ENCODE measurements around the gene COL2A1.

Gene COL2A1

DNA sequence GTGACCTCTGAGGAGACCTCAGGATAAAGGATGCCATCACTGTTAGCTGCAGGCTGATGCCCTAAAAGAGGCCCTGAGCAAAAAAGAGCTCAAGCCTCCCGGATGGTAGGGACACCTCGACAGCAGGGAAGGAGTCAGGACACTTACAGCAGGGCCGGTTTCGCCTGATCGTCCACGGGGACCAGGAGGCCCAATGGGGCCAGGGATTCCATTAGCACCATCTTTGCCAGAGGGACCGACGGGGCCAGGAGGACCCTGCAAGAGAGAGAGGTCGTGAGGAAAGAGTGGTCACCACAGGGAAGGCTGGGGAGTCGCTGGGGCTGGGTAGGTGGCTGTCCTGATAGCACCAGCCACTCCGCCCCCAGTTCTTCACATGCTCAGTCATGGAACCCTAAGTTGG lies 28.5 kb downstream of the COL2A1 start:
- Histone ChIP-seq H3K79me2 (ENCODE audit: insufficient read depth, low read depth) (no peaks in the 10 kb centered on the region), H3K27ac (no peak overlapping the region), H3K4me1 (ENCODE audit: low read depth, poor library complexity, severe bottlenecking) (no peaks in the 10 kb centered on the region), H3K36me3 (ENCODE audit: insufficient read depth) (no peaks in the 10 kb centered on the region), H3K4me3 (IDR thresholded peaks at IDR 0.05; ENCODE audit: insufficient read depth, low read depth, low read length) (no peak overlapping the region), H4K20me1 (ENCODE audit: insufficient read depth) (no peaks in the 10 kb centered on the region), H3K4me2 (no peak overlapping the region), H3K27me3 (ENCODE audit: insufficient read depth, low read depth) (peaks cover 5% of the 10 kb centered on the region; the same call in 1 of the 2 replicates), H3K9ac (no peak overlapping the region), H2AFZ (ENCODE audit: low read depth) (no peak overlapping the region)
- TF ChIP-seq, protein P1, sequence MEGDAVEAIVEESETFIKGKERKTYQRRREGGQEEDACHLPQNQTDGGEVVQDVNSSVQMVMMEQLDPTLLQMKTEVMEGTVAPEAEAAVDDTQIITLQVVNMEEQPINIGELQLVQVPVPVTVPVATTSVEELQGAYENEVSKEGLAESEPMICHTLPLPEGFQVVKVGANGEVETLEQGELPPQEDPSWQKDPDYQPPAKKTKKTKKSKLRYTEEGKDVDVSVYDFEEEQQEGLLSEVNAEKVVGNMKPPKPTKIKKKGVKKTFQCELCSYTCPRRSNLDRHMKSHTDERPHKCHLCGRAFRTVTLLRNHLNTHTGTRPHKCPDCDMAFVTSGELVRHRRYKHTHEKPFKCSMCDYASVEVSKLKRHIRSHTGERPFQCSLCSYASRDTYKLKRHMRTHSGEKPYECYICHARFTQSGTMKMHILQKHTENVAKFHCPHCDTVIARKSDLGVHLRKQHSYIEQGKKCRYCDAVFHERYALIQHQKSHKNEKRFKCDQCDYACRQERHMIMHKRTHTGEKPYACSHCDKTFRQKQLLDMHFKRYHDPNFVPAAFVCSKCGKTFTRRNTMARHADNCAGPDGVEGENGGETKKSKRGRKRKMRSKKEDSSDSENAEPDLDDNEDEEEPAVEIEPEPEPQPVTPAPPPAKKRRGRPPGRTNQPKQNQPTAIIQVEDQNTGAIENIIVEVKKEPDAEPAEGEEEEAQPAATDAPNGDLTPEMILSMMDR (conservative IDR thresholded peaks at IDR 0.05; ENCODE audit: low read depth, low read length): no peak

DNA sequence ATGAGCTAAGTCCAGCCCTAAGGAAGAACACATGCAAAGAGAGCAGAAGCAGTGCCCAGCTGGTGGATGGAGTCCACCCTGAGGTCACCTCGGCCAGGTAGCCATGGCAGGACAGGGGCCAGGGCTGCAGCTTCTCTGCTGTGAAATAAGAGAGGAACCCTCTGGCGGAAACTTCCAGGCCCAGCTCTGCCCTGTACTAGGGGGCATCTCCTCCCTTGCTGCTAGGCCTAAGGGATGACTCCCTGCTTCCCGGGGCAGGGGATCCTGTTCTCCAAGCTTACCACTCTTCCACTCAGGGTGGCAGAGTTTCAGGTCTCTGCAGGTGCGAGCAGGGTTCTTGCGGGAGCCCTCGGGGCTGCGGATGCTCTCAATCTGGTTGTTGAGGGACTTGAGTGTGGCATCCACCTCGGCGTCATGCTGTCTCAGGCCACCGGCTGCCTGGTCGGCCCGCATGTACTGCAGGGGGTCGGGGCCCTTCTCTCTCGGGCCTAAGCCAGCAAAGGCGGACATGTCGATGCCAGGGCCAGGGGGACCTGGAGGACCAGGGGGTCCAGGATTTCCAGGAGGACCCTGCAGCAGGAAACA lies 29.1 kb downstream of the COL2A1 start:
- H3K27me3 ChIP-seq (ENCODE audit: insufficient read depth, low read depth): peaks cover 5% of the 10 kb centered on the region; the same call in 1 of the 2 replicates
- TF ChIP-seq, protein P1 (conservative IDR thresholded peaks at IDR 0.05; ENCODE audit: low read depth, low read length): no peak
- no peaks in the 10 kb centered on the region for H4K20me1 ChIP-seq (ENCODE audit: insufficient read depth)
- H3K79me2 ChIP-seq (ENCODE audit: insufficient read depth, low read depth): no peaks in the 10 kb centered on the region
- no peak overlapping the region for H3K4me2 ChIP-seq
- H3K9ac ChIP-seq: no peak overlapping the region
- H3K27ac ChIP-seq: no peak overlapping the region
- no peak overlapping the region for H2AFZ ChIP-seq (ENCODE audit: low read depth)
- no peaks in the 10 kb centered on the region for H3K4me1 ChIP-seq (ENCODE audit: low read depth, poor library complexity, severe bottlenecking)
- H3K4me3 ChIP-seq (IDR thresholded peaks at IDR 0.05; ENCODE audit: insufficient read depth, low read depth, low read length): no peak overlapping the region
- H3K36me3 ChIP-seq (ENCODE audit: insufficient read depth): no peaks in the 10 kb centered on the region

DNA sequence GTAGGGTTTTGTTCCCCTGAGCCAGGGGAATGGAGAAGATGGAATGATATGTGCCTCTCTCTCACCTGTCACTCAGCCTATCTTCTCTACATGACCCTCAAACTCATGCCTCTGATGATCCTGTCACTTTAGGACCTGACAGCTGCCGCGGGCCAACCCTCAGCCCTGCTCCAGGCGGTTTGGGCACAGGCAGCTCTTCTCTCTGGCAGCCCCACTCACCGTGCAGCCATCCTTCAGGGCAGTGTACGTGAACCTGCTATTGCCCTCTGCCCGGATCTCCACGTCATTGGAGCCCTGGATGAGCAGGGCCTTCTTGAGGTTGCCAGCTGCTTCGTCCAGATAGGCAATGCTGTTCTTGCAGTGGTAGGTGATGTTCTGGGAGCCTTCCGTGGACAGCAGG lies 30.4 kb downstream of the COL2A1 start:
- Histone ChIP-seq H3K9ac (no peak overlapping the region), H4K20me1 (ENCODE audit: insufficient read depth) (no peaks in the 10 kb centered on the region), H3K4me2 (no peak overlapping the region), H3K4me3 (IDR thresholded peaks at IDR 0.05; ENCODE audit: insufficient read depth, low read depth, low read length) (no peak overlapping the region), H2AFZ (ENCODE audit: low read depth) (no peak overlapping the region), H3K27me3 (ENCODE audit: insufficient read depth, low read depth) (peaks cover 1% of the 10 kb centered on the region; the same call in 1 of the 2 replicates), H3K4me1 (ENCODE audit: low read depth, poor library complexity, severe bottlenecking) (no peaks in the 10 kb centered on the region), H3K79me2 (ENCODE audit: insufficient read depth, low read depth) (no peaks in the 10 kb centered on the region), H3K27ac (no peak overlapping the region), H3K36me3 (ENCODE audit: insufficient read depth) (no peaks in the 10 kb centered on the region)
- TF ChIP-seq, protein P1 (conservative IDR thresholded peaks at IDR 0.05; ENCODE audit: low read depth, low read length): no peak

DNA sequence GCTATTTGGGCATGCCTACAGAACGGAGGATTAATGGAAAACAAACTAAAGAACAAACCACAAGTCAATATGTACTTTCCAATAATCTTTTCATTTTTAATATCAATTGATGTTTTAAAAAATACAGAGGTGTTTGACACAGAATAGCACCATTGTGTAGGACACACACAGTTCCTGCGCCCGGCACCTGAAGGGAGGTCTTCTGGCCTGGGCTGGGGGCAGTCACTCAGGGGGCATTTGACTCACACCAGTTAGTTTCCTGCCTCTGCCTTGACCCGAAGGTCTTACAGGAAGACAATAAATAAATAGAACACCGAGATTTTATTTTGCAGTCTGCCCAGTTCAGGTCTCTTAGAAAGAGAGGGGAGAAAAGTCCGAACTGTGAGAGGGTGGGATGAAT lies 31.4 kb downstream of the COL2A1 start:
- H2AFZ ChIP-seq (ENCODE audit: low read depth): no peak overlapping the region
- no peak overlapping the region for H3K4me3 ChIP-seq (IDR thresholded peaks at IDR 0.05; ENCODE audit: insufficient read depth, low read depth, low read length)
- no peak overlapping the region for H3K4me2 ChIP-seq
- H3K27me3 ChIP-seq (ENCODE audit: insufficient read depth, low read depth): no peaks in the 10 kb centered on the region
- no peak overlapping the region for H3K27ac ChIP-seq
- H3K9ac ChIP-seq: no peak overlapping the region
- H4K20me1 ChIP-seq (ENCODE audit: insufficient read depth): no peaks in the 10 kb centered on the region
- H3K4me1 ChIP-seq (ENCODE audit: low read depth, poor library complexity, severe bottlenecking): no peaks in the 10 kb centered on the region
- TF ChIP-seq, protein P1 (conservative IDR thresholded peaks at IDR 0.05; ENCODE audit: low read depth, low read length): no peak
- no peaks in the 10 kb centered on the region for H3K79me2 ChIP-seq (ENCODE audit: insufficient read depth, low read depth)
- no peaks in the 10 kb centered on the region for H3K36me3 ChIP-seq (ENCODE audit: insufficient read depth)
